Activated B cell treated with CpG ODN at 0.5 μM for 24 hours (primary cell): ENCODE results near the gene PLA2G15. TPM values are rescaled to one million over a fixed set of nuclear protein-coding genes. Genes with fewer than 3 reads are reported as not detected.

Source experiments
- ATAC-seq: fragments of 200-7000 bp; cut with Tn5 transposase; one replicate; pipeline ENCODE4 v1.10.0; 2021; ENCODE audit warnings: low read depth, mild to moderate bottlenecking, moderate library complexity
- CTCF ChIA-PET: fragments of 350-600 bp; sonication (Branson Sonifier 250); formaldehyde crosslinking; loops from one replicate; lab custom pipeline; 2021; ENCODE audit warnings: antibody characterized with exemption; lab: Charles Lee
- POLR2A ChIA-PET: fragments of 350-600 bp; sonication (Branson Sonifier 250); formaldehyde crosslinking; loops from one replicate; lab custom pipeline; 2021; ENCODE audit warnings: antibody characterized with exemption; lab: Charles Lee
- DNase-seq: peaks from one replicate; pipeline ENCODE4 v3.0.0; 2022
- H3K27ac Mint-ChIP-seq: one replicate; pipeline ENCODE4 v1.8.0; 2020; ENCODE audit warnings: mixed read lengths
- H3K27me3 Mint-ChIP-seq: one replicate; pipeline ENCODE4 v1.8.0; 2021; ENCODE audit warnings: mixed read lengths
- H3K36me3 Mint-ChIP-seq: one replicate; pipeline ENCODE4 v1.8.0; 2021; ENCODE audit warnings: low read depth, mixed read lengths
- H3K4me1 Mint-ChIP-seq: one replicate; pipeline ENCODE4 v1.8.0; 2021; ENCODE audit warnings: mixed read lengths
- H3K4me3 Mint-ChIP-seq: one replicate; pipeline ENCODE4 v1.8.0; 2020; ENCODE audit warnings: mild to moderate bottlenecking, mixed read lengths
- H3K9me3 Mint-ChIP-seq: one replicate; pipeline ENCODE4 v1.8.0; 2020; ENCODE audit warnings: mixed read lengths
- CTCF ChIP-seq: fragments of 200-600 bp; IDR thresholded peaks from one replicate; pipeline ENCODE4 v1.8.0; 2022; ENCODE audit warnings: antibody characterized with exemption, mild to moderate bottlenecking
- intact Hi-C: fragments of 100-400 bp; cut with micrococcal nuclease; formaldehyde crosslinking; loops from one replicate; pipeline ENCODE4 v1.15.1; 2024
- total RNA-seq: library from RNA; stranded (reverse); gene quantifications from 2 replicates; pipeline ENCODE4 v1.2.3, GENCODE V29; 2022

Gene PLA2G15
- total RNA-seq, 1 donor from 2014 or later = 8.6 TPM

- Mint-ChIP-seq H3K27me3 (no peaks in the 10 kb centered on the region), H3K4me1 (no peaks in the 10 kb centered on the region), H3K9me3 (no peaks in the 10 kb centered on the region), H3K27ac (no peak overlapping the region), H3K36me3 (peaks cover 96% of the 10 kb centered on the region), H3K4me3 (no peak overlapping the region)
- ATAC-seq = no peak
- no peak for DNase-seq
- POLR2A ChIA-PET = interaction anchor here (1.2 kb wide), 1 partner anchor 12 kb away, joined by 9 read pairs; the partner anchor contains the start of genes PRMT7 and SLC7A6OS
- no peak for TF ChIP-seq CTCF
- intact Hi-C loops = no loop called here
- CTCF ChIA-PET = interaction anchor here (1.3 kb wide), 1 partner anchor 15 kb away, joined by 4 read pairs; no protein-coding TSS in a partner anchor
Observed at GRCh38 chr16:68298907-68299561, 53.9 kb downstream of the PLA2G15 start.

GRCh38 chr16:68299571-68300453 lies 54.6 kb downstream of the PLA2G15 start:
- CTCF ChIA-PET = interaction anchor here (0.8 to 1.8 kb wide), 4 partner anchors 16 to 38 kb away, joined by 3 to 6 read pairs (median 5); partner anchors contain the start of gene SLC7A6
- ATAC-seq = no peak

GRCh38 chr16:68300734-68301459 lies 55.7 kb downstream of the PLA2G15 start:
- intact Hi-C loops = no loop called here
- DNase-seq (no peak), ATAC-seq (no peak)
- ChIA-PET POLR2A (interaction anchor here (0.6 to 1.7 kb wide), 3 partner anchors 15 to 1273 kb away, joined by 3 to 10 read pairs (median 5); no protein-coding TSS in a partner anchor), CTCF (interaction anchor here (1.8 kb wide), 2 partner anchors 37 to 39 kb away, joined by 6 read pairs; partner anchors contain the start of gene SLC7A6)
- TF ChIP-seq CTCF = no peak
- no peaks in the 10 kb centered on the region for H3K9me3 Mint-ChIP-seq
- no peak overlapping the region for H3K27ac Mint-ChIP-seq
- H3K27me3 Mint-ChIP-seq = no peaks in the 10 kb centered on the region
- peaks cover 93% of the 10 kb centered on the region for H3K36me3 Mint-ChIP-seq
- H3K4me1 Mint-ChIP-seq = no peaks in the 10 kb centered on the region
- H3K4me3 Mint-ChIP-seq = no peak overlapping the region

More at GRCh38 chr16:68299571-68300453, 54.6 kb downstream of the PLA2G15 start:
- Mint-ChIP-seq H3K4me1 (no peaks in the 10 kb centered on the region), H3K27ac (no peak overlapping the region), H3K4me3 (no peak overlapping the region), H3K9me3 (no peaks in the 10 kb centered on the region), H3K36me3 (peaks cover 93% of the 10 kb centered on the region), H3K27me3 (no peaks in the 10 kb centered on the region)
- POLR2A ChIA-PET = interaction anchor here (0.6 to 1.7 kb wide), 3 partner anchors 11 to 1272 kb away, joined by 5 to 10 read pairs (median 9); partner anchors contain the start of genes PRMT7 and SLC7A6OS
- intact Hi-C loops = no loop called here
- TF ChIP-seq CTCF = no peak
- no peak for DNase-seq

- H3K4me1 Mint-ChIP-seq = peaks cover 25% of the 10 kb centered on the region
- ChIA-PET POLR2A (no interaction called here), CTCF (interaction anchor here (1.0 to 1.9 kb wide), 2 partner anchors 42 to 45 kb away, joined by 5 to 7 read pairs; partner anchors contain the start of gene SLC7A6)
- TF ChIP-seq CTCF = no peak
- no peaks in the 10 kb centered on the region for H3K9me3 Mint-ChIP-seq
- no peaks in the 10 kb centered on the region for H3K27me3 Mint-ChIP-seq
- H3K4me3 Mint-ChIP-seq = no peak overlapping the region
- H3K36me3 Mint-ChIP-seq = peaks cover 63% of the 10 kb centered on the region
- DNase-seq = no peak
- intact Hi-C loops = no loop called here
- ATAC-seq = no peak
- H3K27ac Mint-ChIP-seq = no peak overlapping the region
Observed at GRCh38 chr16:68306633-68307032, 61.5 kb downstream of the PLA2G15 start.
